NCI-H2227 (cell line): ENCODE measurements around the gene CD276.
A peak's percentile ranks its signal among the peaks of the same experiment; 100 is the strongest.
"Not testable (repeated sequence)": the region's sequence is repeated elsewhere in the genome, so short reads cannot be mapped to it uniquely, and the experiment has no call there.

Experiments used
- DNase-seq: peaks from one replicate; lab custom pipeline; 2025; ENCODE audit not compliant: unreplicated experiment; lab: John Stamatoyannopoulos, UW

CD276 gene

DNA sequence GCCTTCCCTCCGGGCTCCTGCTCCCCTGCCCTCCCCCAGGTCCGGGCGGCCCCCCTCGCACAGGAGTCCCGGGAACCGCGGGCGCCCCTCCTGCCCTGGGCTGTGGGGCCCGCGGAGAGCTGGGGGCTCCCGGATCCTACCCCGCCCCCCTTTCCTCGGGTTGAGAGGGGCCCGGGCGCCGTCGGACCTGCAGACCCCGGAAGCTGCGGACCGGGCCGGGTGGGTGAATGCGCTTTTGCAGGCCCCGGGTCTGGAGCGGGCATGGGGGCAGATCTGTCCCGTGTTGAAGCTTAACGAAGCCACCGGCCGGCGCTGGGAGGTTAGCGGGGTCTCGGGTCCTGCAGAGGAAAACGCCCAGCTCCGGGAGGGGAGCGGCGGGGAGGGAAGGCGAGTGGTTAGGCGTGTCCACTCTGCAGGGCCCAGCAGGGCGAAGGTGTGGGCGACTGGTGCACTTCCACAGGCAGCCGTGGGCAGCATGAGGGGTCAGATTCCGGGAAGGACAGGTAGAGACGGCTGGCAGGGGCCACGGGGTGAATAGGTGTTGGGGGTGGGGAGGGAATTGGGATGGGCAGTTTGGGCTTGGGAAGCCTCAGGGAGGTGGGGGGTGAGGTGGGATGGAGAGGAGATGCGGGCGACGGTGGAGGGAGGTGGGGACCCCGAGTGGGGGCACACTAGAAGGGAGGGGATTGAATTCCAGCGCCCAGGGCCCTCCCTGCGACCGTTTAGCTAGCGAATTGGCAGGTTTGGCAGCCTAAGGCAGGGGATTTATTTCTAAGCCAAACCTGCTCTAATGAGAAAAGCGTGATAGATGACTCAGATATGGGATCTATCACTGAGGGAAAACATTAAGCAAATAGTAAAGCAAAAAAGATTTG, 635 bp downstream of the CD276 start:
- DNase-seq, result peak; percentile 39

DNA sequence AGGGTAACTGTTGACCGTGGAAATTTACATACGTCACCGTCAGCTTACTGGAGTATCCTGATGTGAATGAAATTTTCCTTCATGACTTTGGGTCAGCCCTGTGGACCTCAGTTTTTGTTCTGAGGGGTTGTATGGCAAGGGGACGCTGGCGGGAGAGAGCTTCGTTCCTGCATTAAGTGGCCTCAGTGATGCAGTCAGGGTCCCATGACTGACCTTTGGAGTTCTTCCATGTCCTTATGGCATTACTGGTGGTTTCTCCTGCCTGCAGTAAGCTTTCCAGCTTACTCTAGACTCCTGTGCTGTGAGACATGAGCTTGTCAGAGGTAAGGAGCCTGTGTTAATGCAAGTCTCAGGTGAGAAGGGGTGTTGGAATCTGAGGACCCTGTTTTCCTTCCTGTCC, 1.8 kb downstream of the CD276 start:
- DNase-seq, result no peak

DNA sequence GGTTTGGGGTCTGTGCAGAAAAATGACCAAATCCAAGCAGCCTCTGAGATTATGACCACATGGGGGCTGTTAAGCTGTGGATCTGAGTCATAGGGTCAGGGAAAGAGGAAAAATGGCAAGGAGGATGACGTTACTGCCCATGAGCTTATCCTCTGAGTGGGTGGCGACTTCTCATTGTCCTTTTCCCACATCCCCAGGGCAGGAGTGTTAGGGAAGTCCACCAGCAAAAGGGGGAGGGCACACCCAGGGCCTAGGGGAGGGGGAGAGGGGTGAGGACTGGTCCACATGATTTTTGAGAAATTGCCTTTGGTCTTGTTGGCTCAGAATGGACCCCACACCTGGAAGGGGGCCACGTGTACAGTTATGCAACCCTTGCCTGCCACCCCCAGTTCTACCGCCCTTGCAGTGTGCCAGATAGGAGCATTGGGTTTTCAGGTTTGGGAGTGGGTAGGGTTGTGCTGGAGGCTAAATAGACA, 2.6 kb downstream of the CD276 start:
- DNase-seq, result no peak

DNA sequence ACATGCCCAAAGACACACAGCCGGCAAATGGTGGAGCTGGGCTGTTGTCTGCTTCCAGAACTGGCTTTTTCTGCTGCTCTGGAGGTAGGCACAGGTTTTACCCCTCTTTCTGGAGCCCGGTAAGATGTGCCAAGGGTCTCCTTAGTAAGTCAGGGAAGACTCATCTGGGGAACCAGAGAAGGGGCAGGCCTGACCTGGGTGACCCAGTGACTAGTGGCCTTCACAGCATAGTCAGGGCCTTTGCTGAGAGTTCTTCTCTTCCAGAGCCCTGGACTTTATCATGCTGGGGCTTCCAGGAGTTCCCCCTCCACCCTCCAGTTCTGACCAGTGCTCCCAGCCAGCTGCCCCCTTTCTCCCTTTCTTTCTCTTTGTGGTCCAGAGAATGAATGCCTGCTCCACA, 3.2 kb downstream of the CD276 start:
- DNase-seq, result no peak

DNA sequence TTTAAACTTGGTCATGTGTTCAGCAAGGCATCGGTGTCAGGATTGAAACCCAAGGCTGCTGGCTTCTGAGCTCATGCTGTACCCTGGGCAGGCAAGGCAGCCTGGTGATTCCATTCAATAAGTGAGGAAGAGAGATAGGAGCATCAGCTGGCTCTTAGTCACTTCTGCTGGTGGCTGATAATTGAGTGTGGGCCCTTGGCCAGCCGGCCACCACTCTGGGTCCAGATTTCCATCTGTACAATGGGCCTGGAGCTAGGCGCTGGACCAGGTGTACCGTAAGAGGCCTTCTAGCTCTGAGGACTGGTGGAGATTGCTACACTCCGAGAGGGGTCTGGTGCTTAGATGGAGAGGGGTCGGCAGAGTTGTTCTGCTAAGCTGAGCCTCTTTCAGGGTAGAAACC, 4.3 kb downstream of the CD276 start:
- DNase-seq, result no peak

DNA sequence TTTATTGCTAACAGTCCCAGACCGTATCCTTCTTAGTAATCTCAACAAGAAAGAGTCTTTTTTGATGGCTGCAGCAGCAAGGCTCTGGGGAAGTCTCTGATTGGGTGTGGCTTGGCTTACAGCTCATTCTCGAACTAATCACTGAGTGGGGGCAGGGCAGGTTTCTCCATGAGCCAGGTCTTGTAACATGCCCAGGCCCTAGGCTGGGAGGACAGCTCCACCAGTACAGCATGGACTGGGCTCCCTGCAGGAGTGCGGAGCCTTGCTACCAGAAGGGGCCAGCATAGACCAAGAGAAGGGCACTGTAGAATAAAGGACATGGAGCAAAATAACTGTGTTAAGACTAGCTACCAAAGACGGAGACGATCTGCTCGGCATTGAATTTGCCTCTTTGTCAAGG, 7.2 kb downstream of the CD276 start:
- DNase-seq, result peak; percentile 44

DNA sequence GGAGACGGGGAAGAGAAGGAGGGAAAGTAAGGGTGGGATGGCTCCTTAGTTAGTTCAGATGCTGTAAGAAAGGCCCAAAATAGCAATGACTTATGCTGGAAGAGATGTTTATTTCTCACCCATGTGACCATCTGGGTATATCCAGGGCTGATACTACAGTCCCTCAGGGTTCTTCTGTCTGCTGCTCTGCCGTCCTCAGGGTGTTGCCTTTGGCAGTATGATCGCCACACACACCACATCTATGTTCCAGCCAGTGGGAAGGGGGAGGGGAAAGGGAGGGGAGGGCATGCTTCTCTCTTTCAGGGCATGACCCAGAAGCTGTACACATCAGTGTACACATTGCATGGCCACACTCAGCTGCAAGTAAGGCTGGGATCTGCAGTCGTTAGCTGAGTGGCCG, 10.2 kb downstream of the CD276 start:
- no peak for DNase-seq

DNA sequence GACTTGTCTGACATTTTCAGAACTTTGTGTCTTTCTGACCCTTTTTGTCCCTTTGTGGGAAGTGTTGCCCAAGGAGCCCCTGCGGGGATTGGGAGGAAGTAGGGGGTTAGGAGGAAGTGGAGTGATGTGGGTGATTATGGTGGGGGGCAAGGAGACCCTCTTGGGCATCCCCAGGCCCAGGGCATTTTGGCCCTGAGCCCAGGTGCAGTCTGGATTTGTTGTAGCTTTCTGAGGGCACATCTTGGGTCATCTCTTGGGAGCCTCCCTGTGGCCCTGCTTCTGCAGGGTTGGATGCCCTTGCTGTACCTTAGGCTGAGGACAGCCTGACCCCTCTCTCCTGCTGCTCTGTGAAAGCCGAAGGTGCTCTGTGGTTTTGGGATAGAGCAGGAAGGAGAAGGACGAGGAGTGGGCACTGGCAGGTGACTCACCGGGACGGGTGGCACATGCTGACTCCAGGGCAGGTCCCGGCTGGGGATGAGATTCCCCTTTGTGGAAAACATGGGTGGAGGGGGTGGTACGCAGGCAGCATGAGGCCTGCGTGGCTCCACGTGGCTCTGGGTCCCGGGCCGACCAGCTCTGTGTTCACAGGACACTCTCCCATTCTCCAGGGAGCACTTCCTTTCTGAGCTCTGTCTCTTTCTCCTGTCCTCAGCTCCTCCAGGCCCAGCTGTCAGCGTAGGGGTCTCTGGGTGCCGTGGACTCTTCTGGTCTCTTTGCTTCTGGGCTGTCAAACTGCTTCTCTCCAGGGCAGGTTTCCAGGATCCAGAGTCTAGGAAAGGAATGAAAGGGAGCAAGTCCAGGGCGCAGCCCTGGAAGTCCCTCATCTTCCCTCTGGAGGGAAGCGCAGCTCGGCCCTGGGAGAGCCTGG, 11.8 kb downstream of the CD276 start:
- DNase-seq, result no peak

DNA sequence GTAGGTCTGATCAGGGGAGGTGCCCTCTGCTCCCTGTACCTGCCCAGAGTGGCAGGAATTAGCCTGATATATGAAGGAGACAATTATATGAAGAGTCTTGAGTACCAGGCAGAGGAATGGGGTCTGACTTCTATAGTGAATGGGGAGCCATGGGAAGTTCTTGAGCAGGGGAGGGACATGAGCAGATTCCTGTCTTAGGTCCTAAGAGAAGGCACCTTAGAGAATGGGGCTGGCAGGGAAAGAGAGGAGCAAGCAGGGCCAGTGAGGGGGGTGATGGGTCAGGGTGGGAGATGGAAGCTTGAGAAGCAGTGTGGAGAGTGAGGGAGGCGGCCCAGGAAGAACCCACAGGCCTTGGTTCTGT, 12.4 kb downstream of the CD276 start:
- DNase-seq, result no peak

DNA sequence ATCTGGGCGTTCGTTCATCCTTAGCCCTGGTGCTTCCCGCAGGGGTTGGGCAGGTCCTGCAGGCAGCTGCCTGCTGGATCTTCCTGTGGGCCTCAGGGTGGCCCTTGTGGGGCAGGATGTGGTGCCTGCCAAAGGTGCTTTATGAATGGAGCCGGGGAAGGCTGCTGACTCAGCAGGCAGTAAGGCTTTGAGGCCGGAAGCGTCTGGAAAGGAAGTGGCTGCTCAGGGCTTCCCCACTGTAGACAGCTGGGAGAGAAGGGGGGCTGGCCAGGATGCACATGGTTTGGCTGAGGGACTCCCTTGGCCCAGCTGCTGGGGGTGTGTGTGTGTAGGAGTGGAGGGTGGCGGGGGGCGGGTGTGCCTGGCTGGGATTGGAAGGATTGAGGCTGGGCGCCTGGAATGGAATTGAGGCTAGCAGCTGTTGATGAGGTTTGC, 12.9 kb downstream of the CD276 start:
- peak; percentile 42 for DNase-seq

DNA sequence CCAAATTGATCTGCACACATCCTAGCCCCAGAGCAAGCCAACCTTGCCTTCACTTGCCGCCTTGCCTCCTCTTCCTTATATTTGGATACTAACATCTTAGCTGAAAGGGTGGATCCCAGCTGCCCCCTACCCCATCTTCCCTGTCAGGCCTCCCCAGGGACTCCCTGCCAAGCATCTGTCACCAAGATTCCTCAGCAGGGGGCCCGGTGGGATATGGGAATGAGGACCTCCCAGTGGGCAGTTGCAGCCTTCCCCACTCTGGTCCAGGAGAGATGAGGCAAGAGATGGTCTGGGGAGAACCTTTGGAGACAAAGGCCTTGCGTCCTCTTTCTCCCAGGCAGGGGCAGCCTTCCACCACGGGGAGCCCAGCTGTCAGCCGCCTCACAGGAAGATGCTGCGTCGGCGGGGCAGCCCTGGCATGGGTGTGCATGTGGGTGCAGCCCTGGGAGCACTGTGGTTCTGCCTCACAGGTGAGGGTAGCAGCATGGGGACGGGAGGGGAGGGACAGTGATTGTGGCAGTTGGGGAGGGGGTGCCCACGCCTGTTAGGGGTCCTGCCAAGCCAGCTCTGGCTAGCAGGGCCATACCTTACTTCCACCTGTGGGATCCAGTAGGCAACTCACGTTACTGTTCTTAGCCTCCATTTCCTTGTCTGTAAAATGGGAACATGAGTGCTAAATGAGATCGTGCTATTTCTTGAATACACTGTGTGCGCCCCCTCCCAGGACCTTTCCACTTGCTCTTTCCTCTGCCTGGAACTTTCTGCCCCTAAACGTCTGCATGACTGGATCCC, 15.3 kb downstream of the CD276 start:
- no peak for DNase-seq

DNA sequence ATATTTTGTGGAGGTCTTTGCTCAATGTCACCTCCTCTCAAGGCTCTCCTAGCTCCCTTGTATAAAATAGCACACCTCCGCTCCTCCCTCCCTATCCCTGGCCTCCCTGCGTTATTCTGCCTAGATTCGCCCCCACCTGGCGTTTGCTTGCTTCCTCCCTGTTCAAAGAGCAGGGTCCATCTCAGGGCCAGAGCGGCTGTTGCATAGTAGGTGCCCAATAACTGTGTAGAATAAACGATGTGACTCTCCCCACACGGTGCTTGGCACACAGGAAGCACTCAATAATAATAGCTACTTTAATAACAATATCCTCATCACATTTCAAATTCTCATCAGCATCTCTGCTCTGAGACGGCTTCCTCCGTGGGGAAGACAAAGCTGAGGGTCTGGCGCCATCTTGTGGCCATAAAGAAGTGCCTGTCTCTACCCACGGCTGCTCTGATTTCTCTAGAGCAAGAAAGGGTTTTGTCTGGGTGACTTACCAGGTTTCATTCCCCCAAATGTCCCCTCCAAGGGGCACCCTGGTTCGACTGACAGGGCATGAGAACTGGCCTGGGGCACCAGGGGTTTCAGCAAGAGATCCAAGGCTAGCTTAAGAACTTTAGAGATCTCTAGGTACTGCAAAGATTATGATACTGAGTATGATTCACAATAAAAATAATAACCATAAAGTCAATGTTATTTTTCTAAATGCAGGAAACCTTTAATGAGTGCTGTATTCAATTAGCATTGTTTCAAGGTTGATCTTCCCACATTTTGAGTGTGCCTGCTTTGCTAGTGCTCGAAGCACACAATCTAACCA, 16.1 kb downstream of the CD276 start:
- peak; percentile 83 for DNase-seq

DNA sequence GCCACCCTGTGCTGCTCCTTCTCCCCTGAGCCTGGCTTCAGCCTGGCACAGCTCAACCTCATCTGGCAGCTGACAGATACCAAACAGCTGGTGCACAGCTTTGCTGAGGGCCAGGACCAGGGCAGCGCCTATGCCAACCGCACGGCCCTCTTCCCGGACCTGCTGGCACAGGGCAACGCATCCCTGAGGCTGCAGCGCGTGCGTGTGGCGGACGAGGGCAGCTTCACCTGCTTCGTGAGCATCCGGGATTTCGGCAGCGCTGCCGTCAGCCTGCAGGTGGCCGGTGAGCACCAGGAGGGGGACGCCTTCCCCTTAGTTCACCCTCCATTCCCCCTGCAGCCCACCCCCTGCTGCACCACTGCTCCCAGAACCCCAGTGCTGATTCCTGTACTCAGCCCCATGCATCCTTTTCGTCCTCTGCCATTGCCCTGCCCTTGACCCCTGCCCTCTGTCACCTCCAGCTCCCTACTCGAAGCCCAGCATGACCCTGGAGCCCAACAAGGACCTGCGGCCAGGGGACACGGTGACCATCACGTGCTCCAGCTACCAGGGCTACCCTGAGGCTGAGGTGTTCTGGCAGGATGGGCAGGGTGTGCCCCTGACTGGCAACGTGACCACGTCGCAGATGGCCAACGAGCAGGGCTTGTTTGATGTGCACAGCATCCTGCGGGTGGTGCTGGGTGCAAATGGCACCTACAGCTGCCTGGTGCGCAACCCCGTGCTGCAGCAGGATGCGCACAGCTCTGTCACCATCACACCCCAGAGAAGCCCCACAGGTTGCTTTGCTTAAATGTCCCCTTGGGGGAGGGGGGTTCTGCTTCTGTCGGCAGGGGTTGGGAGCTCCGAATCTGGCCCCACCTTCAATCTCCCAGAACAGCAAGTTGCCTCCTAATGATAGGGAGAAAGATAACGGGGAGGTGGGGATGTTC, 18.4 kb downstream of the CD276 start:
- DNase-seq, result not testable (repeated sequence)

DNA sequence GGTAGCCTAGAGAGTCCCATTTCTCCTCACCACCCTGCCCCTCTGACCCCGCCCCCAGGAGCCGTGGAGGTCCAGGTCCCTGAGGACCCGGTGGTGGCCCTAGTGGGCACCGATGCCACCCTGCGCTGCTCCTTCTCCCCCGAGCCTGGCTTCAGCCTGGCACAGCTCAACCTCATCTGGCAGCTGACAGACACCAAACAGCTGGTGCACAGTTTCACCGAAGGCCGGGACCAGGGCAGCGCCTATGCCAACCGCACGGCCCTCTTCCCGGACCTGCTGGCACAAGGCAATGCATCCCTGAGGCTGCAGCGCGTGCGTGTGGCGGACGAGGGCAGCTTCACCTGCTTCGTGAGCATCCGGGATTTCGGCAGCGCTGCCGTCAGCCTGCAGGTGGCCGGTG, 19.4 kb downstream of the CD276 start:
- not testable (repeated sequence) for DNase-seq

DNA sequence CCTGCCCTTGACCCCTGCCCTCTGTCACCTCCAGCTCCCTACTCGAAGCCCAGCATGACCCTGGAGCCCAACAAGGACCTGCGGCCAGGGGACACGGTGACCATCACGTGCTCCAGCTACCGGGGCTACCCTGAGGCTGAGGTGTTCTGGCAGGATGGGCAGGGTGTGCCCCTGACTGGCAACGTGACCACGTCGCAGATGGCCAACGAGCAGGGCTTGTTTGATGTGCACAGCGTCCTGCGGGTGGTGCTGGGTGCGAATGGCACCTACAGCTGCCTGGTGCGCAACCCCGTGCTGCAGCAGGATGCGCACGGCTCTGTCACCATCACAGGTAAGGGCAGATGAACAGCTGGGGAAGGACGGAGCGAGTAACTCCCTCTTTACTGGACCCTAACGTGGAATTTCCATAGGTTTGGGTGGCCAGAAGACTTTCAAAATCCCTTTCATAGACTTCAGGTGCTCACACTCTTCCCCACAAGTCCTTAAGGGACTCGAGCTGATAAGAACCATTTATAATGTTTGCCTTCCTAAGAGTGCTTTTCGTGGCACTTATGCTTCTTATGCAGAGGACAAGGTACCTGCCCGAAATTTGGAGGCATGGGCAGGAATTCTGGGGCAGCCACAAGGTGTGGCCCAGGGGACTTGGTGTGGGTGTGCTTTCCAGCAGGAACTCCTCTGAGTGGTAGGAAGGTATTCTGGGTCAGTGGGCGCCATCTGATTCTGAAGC, 20.1 kb downstream of the CD276 start:
- not testable (repeated sequence) for DNase-seq

DNA sequence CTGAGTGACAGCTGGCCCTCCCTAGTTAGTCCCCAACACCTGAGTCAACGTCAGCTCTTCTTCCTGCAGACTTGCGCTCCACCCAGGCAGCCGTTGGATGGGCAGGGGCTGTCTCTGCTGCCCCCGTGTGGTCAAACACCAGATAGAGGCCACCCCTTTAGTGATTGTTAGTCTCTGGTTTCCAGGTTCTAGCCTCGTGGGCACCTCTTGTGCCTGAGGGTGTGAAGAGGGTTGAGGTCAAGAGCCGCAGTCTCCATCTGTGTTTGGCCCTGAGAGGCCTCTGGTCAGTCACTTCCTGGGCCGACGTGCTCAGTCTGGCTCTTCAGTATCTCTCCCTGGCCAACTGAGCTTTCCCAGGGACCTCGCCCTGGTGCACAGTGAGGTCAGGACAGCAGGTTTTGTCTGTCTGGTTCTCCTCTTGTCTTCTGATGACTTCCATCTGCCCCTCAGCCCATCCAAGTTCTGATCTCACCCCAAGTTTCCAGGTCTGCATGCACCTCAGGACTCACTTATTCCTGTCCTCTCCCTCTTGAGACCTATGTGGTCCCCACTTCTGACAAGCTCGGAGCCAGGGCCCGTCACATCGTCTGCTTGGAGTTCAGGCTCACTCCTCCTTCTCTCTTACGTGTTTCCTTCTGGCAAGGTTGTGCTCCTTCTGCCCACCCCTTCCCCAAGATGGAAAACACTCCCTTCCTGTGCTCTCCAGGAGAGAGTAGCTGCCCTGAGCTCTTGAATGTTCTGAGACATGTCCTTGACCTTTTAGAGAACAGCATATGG, 20.9 kb downstream of the CD276 start:
- DNase-seq, result peak; percentile 63

DNA sequence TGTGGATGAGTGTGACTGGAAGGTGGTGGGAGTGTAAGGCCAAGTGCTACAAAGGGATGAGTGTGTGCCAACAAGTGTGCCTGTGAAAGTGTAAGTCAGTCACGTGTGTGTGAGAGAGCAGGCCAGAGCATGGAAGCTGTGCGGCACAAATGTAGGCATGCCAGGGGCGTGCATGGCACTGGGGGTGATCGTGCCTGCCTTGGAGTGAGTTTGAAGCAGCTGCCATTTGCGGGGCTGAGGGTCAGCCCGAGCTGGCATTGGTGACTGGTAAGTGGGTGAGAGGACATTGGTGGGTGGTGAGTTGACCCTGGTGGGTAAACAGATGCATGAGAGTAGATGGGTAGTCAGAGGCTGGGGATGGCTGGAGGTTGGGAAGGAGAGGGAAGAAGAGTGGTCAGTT, 24.5 kb downstream of the CD276 start:
- no peak for DNase-seq

DNA sequence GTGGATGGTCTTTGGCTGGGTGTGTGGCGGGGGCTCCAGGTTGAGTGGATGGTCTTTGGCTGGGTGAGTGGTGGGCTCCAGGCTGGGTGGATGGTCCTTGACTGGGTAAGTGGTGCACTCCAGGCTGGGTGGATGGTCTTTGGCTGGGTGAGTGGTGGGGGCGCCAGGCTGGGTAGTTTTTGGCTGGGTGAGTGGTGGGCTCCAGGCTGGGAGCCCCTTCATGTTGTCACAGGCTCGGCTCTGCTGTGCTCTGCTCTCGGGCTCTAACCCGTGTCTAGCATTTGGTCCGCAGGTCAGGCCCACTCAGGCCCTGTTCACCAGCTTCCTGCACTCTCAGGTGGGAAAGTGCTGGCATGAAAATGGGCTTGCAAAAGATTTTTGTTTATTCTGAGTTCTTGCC, 25.1 kb downstream of the CD276 start:
- no peak for DNase-seq
